ENCODE data around the gene TIGD4.
"Not testable (repeated sequence)": the region's sequence is repeated elsewhere in the genome, so short reads cannot be mapped to it uniquely, and the experiment has no call there.

Gene TIGD4

GRCh38 chr4:152778656-152779512 is 646 bp downstream of the TIGD4 start:
- DNase-seq: no peak

GRCh38 chr4:152777488-152777887 is 2.0 kb downstream of the TIGD4 start:
- DNase-seq: no peak

- no peak for DNase-seq
Measured at GRCh38 chr4:152776352-152776751, 3.2 kb downstream of the TIGD4 start.

DNA sequence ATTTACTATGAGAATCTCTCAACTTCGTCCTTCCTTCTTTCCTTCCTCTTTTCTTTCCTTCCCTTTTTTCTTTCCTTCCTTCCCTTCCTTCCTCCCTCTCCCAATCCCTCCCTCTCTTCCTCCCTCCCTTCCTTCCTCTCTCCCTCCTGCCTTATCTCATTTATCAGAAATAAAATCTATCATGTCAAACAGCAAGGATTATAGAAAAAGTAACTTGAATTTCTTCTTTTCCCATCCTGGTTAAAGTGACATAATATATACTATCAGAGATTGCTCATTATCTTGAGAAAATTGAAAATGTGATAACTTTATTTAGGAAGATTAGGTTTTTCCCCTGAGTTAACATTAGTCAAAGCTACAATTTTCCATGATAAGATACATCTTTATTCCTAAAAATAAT is 5.6 kb downstream of the TIGD4 start:
- no peak for DNase-seq

DNA sequence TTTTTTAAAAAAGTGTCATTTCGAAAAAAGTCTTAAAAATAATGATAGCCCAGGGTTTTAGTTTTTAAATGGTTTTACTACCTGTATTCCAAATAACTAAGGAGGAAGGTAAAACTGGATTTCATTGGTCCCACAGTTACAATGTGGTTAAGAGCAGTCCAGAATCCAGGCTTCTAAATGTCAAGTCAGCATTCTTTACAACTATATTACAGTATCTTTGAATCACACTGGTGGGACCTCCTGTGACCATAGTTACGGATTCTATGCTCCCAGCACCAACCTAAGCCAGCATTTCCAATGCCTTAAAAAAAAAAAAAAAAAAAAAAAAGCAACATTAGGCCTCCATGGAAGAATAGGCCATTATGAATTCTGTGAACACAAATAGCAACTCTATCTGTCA is 6.2 kb downstream of the TIGD4 start:
- DNase-seq: no peak

DNA sequence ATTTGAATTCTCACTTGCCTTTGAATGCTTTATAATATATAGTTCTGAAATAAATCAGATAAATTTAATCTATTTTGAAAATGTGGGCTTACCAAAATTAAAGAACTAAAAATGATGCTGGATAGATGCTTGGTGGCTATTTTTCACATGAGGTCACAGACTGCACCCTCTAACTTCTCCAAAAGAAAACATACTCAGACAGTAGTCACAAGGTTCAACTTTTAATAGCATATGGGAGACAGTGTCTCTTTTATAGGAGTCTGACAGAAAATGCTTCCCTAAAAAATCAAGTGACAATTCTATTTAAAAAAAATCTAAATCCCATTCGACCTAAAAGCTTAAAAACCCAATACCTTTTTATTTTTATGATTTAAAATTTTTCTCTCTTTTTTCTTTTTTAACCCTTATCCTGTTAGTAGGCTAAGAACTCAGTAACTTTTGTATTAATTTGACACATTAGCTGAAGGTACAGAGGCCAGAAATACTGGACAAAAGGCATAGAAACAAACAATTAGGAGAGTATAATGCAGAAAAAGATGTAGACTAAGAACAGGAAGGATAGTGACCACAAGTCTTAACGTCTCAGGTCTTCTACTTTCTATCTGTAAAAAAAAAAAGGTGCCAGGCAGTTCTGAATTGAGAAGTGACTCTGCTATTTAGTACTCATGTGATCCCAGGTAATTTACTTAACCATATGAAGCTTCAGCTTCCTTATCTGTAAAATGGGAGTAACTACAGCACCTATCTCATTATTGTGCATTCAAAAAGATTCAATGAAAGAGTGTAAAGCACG is 7.6 kb downstream of the TIGD4 start:
- DNase-seq: no peak

DNA sequence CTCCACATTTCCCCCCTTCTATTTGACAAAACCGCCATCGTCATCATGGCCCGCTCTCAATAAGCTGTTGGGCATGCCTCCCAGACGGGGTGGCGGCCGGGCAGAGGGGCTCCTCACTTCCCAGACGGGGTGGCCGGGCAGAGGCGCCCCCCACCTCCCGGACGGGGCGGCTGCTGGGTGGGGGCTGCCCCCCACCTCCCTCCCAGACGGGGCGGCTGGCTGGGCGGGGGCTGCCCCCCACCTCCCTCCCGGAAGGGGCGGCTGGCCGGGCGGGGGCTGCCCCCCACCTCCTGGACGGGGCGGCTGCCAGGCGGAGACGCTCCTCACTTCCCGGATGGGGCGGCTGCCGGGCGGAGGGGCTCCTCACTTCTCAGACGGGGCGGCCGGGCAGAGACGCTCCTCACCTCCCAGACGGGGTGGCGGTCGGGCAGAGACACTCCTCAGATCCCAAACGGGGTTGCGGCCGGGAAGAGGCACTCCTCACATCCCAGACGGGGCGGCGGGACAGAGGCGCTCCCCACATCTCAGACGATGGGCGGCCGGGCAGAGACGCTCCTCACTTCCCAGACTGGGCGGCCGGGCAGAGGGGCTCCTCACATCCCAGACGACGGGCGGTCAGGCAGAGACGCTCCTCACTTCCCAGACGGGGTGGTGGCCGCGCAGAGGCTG is 14.3 kb downstream of the TIGD4 start:
- not testable (repeated sequence) for DNase-seq

DNA sequence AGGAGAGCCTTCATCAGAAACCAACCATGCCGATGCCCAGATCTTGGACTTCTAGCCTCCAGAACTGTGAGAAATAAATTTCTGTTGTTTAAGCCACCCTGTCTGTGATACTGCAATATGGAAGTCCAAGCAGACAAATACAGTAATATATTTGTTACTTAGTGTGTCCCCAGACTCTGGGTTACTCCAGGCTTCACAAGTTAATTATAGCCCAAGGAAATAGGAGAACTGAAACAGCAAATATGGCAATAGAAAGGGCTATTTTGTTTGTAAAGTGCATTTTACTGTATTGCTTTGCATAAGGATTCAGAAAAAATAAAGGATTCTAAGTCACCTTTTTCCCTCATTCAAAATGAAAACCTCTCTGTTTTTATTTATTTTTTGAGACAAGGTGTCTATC is 15.7 kb downstream of the TIGD4 start:
- no peak for DNase-seq

GRCh38 chr4:152748619-152749018 is 30.9 kb downstream of the TIGD4 start:
- DNase-seq: no peak

DNA sequence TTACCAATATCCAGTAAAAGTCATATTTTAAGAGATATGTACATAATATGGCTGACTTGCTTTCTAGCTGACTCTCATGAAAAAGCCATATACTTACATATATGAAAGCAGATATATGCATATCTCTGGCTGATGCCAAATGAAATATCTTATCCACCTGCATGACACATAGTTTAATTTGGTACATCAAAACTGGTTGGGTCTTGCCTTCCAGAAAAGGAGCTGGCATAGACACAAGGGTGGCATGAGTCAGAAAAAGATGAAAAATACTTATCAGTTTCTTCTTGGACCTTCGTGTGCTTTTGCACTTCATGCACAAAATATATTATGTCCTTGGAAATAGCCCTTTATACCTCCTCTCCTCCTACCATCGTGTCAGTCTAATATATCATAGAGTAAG is 32.1 kb downstream of the TIGD4 start:
- DNase-seq: no peak

GRCh38 chr4:152738827-152739226 is 40.7 kb downstream of the TIGD4 start:
- DNase-seq: no peak

DNA sequence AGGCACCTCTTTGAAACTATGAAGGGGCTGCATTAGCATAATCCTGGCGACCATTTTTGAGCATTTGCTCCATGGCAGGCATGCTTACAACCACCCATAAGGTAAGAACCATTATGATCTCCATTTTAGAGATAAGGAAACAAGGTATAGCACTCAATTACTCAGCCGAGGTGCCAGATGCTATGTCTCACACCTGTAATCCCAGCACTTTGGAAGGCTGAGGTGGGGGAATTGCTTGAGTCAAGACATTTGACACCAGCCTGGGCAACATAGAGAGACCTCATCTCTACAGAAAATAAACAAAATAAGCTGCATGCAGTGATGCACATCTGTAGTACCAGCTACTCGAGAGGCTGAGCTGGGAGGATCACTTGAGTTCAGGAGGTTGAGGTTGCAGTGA is 43.6 kb downstream of the TIGD4 start:
- no peak for DNase-seq

DNA sequence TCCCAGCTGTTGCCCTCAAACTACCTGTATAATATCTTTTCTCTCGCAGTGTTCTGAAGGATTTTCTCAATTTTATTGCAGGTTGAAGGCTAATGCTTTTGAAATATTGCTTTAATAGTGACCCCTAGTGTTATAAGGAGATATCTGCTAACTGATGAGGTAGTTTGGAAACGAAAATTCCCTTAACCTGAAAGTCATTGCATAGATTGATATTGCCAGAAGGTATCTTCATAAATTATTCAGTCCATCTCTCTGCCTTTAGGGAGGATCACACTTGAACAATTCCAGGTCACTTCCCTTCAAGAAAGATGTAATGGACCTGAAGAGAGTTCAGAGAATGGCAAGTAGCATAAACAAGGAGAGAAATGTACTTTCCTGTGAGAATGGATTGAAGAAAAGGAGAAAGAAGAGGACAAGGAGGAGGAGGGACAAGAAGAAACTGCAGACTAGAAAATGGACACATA is 44.1 kb downstream of the TIGD4 start:
- no peak for DNase-seq

GRCh38 chr4:152734699-152735050 is 44.9 kb downstream of the TIGD4 start:
- no peak for DNase-seq

DNA sequence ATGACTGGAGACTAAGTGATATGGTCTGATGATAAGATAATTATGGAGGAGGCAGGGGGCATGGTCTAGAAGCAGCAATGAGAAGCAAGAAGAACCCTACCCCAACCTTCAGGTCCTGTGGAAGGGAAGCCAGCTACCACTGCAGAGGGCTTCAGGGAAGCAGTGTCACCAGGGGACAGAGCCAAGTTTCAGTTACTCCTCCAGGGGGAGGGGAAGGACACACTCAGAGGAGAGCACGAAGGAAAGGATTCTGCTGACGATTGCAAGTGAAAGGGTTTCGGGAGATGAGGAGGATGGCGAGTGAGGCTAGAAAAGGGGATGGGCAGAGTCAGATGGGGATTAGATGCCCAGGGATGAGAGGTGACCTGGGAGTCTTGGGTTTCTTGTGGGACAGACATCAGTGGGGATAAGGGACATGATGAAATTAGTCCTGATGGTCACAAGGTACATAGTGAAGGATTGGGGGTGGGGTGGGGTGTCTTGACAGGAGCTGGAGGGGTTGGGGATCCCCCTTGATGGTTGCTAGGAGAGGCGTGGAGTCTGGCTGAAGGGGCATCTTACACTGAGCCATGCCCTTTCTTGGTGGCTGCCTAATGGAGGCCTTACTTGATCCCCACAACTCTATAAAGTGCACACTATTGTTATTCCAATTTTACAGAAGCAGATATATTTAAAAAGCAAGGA is 45.4 kb downstream of the TIGD4 start:
- no peak for DNase-seq

DNA sequence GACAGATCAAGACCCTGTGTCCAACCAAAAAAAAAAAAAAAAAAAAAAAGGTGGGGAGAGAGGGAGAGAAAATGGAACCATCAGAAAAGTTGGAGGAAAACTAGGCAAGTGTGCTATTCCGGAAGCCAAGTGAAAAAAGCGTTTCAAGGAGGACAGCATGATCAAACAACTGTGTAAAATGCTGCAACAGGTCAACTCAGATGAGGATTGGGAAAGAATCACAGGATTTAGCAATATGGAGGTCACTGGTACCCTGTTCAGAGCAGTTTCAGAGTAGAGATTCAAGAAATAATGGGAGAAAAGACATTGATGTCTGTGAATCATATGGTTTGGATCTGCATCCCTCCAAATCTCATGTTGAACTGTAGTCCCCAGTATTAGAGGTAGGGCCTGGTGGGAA is 47.5 kb downstream of the TIGD4 start:
- no peak for DNase-seq

DNA sequence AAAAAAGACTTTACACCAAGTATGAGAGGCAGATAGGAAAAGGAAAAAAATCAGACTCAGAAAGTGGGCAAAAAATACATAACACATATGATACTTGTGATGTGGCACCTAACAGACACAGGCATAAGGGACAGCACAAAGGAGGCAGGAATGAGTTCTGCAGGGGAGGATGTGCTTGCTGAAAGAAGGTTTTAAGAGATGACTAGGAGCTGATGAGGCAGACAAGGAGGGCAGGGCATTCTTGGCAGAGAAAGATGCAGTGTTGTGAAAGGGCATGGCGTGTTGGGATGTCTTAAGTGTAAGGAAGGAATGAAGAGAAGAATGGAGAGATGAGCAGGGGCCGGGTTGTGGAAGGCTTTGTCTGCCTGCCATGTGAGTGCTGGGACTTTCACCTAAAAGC is 50.1 kb downstream of the TIGD4 start:
- no peak for DNase-seq

DNA sequence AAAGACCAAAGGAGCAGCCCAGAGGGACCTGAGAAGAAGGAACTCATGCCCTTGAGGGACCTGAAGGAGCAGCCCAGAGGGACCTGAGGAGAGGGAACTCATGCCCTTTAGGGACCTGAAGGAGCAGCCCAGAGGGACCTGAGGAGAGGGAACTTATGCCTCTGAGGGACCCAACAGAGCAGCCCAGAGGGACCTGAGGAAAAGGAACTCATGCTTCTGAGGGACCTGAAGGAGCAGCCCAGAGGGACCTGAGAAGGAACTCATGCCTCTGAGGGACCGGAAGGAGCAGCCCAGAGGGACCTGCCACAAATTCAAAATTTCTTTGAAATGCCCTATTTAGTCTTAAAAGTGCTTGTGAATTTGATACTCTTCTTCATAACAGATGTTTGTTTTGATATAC is 51.2 kb downstream of the TIGD4 start:
- DNase-seq: no peak

GRCh38 chr4:152727784-152728183 is 51.7 kb downstream of the TIGD4 start:
- DNase-seq: no peak

DNA sequence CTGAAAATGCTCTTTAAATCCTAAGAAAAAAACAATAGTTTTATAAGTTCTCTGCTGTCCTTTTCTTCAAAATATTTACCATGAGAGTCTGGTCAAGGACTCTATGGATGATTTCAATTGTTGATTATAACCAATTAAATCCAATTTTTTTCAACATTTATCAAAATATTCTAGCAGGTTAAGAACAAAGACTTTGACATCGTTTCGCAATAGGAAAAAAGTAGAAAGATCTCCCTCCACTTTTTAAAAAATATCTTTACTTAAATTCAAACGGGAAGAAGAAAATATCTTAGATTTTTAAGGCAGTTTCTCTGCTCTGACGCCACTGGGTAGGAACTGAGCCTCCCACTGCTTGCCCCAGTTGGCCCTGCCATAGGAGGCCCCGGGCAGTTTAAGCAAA is 55.0 kb downstream of the TIGD4 start:
- no peak for DNase-seq

DNA sequence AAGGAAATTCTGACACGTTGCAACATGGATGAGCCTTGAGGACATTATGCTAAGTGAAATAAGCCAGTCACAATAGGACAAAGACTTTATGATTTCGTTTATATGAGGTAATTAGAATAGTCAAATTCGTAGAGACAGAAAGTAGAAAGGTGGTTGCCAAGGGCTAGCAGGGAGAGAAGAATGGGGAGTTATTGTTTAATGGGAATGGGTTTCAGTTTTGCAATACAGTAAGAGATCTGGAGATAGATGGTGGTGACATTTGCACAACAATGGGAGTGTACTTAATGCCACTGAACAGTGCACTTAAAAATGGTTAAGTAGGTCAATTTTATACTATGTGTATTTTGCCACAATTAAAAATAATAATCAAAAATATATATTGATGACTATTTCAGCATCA is 56.3 kb downstream of the TIGD4 start:
- no peak for DNase-seq

GRCh38 chr4:152719801-152720556 is 59.6 kb downstream of the TIGD4 start:
- no peak for DNase-seq
